Erythroblast (primary cell): ENCODE results near the gene BICDL1.

Experiments used
- GATA1 ChIP-seq: IDR thresholded peaks from 2 replicates; pipeline ENCODE4 v1.6.1; 2011; ENCODE audit warnings: low read depth, mild to moderate bottlenecking, control low read depth, low read length, moderate library complexity
- POLR2A ChIP-seq: IDR thresholded peaks from 2 replicates; pipeline ENCODE4 v1.6.1; 2011; ENCODE audit warnings: mild to moderate bottlenecking, low read length

GRCh38 chr12:120136093-120136770 lies 147.2 kb downstream of the BICDL1 start:
- no peak for TF ChIP-seq POLR2A
- TF ChIP-seq GATA1: no peak
